ENCODE results near the gene CAMTA1.

CAMTA1 gene

DNA sequence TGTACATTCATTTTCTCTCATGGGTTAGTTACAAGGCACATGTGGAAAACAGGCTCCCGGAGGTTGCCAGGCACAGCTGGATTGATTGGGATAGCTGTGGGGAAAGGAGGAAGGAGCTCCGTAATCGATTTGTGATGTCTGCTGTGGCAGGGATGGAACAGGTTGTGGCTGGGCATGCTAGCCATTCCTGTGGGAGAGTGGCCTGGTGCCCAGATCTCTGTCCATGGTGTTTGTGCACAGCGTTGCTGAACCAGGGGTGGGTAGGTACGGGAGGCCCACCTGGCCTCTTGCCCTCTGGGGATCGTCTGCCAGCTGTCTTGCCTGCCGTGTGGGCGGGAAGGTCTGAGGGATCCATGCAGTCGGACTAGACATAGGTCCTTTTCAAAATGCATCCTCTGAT, 683.0 kb downstream of the CAMTA1 start:
- POLR2A ChIA-PET, result interaction anchor here (0.6 kb wide), 1 partner anchor 134 kb away, joined by 4 read pairs; no protein-coding TSS in a partner anchor
- Histone ChIP-seq H3K4me3 (ENCODE audit: low read depth, low read length) (no peak overlapping the region), H3K27ac (ENCODE audit: extremely low read depth, low read depth, low read length) (no peak overlapping the region), H3K9me3 (ENCODE audit: control insufficient read depth, insufficient read depth, low read depth, low read length) (no peaks in the 10 kb centered on the region), H3K4me1 (ENCODE audit: control insufficient read depth, insufficient read depth, low read length) (peaks cover 7% of the 10 kb centered on the region; the same call in 1 of the 2 replicates), H3K36me3 (ENCODE audit: control insufficient read depth in 2 of 2, insufficient read depth in 1 of 2, low read length in 2 of 2) (no peaks in the 10 kb centered on the region)
- CTCF ChIA-PET, result no interaction called here
- TF ChIP-seq ZNF23 (tag by site-specific recombination; IDR thresholded peaks at IDR 0.05; ENCODE audit: borderline replicate concordance) (peak; percentile 91), ZFHX2 (tag by site-specific recombination; conservative IDR thresholded peaks at IDR 0.05) (0 out of 2 replicates have a peak, but pooled peaks have one; percentile 7), ZNF133 (tag by site-specific recombination; IDR thresholded peaks at IDR 0.05) (no peak), ZXDB (tag by site-specific recombination; IDR thresholded peaks at IDR 0.05) (no peak), ZSCAN23 (tag by site-specific recombination; IDR thresholded peaks at IDR 0.05) (no peak), ZNF302 (tag by site-specific recombination; IDR thresholded peaks at IDR 0.05; ENCODE audit: low read depth) (no peak), ZNF433 (tag by site-specific recombination; IDR thresholded peaks at IDR 0.05; ENCODE audit: low read depth) (no peak), ZNF140 (tag by site-specific recombination; IDR thresholded peaks at IDR 0.05) (no peak), BCL11A (tag by site-specific recombination; IDR thresholded peaks at IDR 0.05; ENCODE audit: low read depth) (no peak), ZNF274 (IDR thresholded peaks at IDR 0.05; ENCODE audit: low read length) (no peak), ZNF274 (tag by site-specific recombination; IDR thresholded peaks at IDR 0.05; ENCODE audit: borderline replicate concordance) (no peak), ZNF169 (tag by site-specific recombination; IDR thresholded peaks at IDR 0.05) (no peak), ZNF202 (tag by site-specific recombination; IDR thresholded peaks at IDR 0.05; ENCODE audit: borderline replicate concordance) (no peak), ZNF221 (tag by site-specific recombination; IDR thresholded peaks at IDR 0.05; ENCODE audit: borderline replicate concordance) (no peak), ZNF391 (tag by site-specific recombination; IDR thresholded peaks at IDR 0.05; ENCODE audit: borderline replicate concordance, low read depth) (no peak), ZNF76 (tag by site-specific recombination; IDR thresholded peaks at IDR 0.05; ENCODE audit: borderline replicate concordance, low read depth) (no peak), ZNF560 (tag by site-specific recombination; IDR thresholded peaks at IDR 0.05; ENCODE audit: borderline replicate concordance) (no peak), ZNF585B (tag by site-specific recombination; IDR thresholded peaks at IDR 0.05) (no peak)
- TF ChIP-seq, protein P1, sequence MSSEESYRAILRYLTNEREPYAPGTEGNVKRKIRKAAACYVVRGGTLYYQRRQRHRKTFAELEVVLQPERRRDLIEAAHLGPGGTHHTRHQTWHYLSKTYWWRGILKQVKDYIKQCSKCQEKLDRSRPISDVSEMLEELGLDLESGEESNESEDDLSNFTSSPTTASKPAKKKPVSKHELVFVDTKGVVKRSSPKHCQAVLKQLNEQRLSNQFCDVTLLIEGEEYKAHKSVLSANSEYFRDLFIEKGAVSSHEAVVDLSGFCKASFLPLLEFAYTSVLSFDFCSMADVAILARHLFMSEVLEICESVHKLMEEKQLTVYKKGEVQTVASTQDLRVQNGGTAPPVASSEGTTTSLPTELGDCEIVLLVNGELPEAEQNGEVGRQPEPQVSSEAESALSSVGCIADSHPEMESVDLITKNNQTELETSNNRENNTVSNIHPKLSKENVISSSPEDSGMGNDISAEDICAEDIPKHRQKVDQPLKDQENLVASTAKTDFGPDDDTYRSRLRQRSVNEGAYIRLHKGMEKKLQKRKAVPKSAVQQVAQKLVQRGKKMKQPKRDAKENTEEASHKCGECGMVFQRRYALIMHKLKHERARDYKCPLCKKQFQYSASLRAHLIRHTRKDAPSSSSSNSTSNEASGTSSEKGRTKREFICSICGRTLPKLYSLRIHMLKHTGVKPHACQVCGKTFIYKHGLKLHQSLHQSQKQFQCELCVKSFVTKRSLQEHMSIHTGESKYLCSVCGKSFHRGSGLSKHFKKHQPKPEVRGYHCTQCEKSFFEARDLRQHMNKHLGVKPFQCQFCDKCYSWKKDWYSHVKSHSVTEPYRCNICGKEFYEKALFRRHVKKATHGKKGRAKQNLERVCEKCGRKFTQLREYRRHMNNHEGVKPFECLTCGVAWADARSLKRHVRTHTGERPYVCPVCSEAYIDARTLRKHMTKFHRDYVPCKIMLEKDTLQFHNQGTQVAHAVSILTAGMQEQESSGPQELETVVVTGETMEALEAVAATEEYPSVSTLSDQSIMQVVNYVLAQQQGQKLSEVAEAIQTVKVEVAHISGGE (tag by site-specific recombination; conservative IDR thresholded peaks at IDR 0.05; ENCODE audit: low read depth), result no peak
- TF ChIP-seq, protein P2, sequence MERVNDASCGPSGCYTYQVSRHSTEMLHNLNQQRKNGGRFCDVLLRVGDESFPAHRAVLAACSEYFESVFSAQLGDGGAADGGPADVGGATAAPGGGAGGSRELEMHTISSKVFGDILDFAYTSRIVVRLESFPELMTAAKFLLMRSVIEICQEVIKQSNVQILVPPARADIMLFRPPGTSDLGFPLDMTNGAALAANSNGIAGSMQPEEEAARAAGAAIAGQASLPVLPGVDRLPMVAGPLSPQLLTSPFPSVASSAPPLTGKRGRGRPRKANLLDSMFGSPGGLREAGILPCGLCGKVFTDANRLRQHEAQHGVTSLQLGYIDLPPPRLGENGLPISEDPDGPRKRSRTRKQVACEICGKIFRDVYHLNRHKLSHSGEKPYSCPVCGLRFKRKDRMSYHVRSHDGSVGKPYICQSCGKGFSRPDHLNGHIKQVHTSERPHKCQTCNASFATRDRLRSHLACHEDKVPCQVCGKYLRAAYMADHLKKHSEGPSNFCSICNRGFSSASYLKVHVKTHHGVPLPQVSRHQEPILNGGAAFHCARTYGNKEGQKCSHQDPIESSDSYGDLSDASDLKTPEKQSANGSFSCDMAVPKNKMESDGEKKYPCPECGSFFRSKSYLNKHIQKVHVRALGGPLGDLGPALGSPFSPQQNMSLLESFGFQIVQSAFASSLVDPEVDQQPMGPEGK (tag by site-specific recombination; IDR thresholded peaks at IDR 0.05), result no peak
- TF ChIP-seq, protein P3, sequence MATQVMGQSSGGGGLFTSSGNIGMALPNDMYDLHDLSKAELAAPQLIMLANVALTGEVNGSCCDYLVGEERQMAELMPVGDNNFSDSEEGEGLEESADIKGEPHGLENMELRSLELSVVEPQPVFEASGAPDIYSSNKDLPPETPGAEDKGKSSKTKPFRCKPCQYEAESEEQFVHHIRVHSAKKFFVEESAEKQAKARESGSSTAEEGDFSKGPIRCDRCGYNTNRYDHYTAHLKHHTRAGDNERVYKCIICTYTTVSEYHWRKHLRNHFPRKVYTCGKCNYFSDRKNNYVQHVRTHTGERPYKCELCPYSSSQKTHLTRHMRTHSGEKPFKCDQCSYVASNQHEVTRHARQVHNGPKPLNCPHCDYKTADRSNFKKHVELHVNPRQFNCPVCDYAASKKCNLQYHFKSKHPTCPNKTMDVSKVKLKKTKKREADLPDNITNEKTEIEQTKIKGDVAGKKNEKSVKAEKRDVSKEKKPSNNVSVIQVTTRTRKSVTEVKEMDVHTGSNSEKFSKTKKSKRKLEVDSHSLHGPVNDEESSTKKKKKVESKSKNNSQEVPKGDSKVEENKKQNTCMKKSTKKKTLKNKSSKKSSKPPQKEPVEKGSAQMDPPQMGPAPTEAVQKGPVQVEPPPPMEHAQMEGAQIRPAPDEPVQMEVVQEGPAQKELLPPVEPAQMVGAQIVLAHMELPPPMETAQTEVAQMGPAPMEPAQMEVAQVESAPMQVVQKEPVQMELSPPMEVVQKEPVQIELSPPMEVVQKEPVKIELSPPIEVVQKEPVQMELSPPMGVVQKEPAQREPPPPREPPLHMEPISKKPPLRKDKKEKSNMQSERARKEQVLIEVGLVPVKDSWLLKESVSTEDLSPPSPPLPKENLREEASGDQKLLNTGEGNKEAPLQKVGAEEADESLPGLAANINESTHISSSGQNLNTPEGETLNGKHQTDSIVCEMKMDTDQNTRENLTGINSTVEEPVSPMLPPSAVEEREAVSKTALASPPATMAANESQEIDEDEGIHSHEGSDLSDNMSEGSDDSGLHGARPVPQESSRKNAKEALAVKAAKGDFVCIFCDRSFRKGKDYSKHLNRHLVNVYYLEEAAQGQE (tag by site-specific recombination; IDR thresholded peaks at IDR 0.05), result peak; percentile 86
- TF ChIP-seq, protein P4, sequence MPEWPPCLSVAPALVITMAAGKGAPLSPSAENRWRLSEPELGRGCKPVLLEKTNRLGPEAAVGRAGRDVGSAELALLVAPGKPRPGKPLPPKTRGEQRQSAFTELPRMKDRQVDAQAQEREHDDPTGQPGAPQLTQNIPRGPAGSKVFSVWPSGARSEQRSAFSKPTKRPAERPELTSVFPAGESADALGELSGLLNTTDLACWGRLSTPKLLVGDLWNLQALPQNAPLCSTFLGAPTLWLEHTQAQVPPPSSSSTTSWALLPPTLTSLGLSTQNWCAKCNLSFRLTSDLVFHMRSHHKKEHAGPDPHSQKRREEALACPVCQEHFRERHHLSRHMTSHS (tag by site-specific recombination; IDR thresholded peaks at IDR 0.05), result no peak
- TF ChIP-seq, protein P5, sequence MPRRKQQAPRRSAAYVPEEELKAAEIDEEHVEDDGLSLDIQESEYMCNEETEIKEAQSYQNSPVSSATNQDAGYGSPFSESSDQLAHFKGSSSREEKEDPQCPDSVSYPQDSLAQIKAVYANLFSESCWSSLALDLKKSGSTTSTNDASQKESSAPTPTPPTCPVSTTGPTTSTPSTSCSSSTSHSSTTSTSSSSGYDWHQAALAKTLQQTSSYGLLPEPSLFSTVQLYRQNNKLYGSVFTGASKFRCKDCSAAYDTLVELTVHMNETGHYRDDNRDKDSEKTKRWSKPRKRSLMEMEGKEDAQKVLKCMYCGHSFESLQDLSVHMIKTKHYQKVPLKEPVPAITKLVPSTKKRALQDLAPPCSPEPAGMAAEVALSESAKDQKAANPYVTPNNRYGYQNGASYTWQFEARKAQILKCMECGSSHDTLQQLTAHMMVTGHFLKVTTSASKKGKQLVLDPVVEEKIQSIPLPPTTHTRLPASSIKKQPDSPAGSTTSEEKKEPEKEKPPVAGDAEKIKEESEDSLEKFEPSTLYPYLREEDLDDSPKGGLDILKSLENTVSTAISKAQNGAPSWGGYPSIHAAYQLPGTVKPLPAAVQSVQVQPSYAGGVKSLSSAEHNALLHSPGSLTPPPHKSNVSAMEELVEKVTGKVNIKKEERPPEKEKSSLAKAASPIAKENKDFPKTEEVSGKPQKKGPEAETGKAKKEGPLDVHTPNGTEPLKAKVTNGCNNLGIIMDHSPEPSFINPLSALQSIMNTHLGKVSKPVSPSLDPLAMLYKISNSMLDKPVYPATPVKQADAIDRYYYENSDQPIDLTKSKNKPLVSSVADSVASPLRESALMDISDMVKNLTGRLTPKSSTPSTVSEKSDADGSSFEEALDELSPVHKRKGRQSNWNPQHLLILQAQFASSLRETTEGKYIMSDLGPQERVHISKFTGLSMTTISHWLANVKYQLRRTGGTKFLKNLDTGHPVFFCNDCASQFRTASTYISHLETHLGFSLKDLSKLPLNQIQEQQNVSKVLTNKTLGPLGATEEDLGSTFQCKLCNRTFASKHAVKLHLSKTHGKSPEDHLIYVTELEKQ (tag by site-specific recombination; IDR thresholded peaks at IDR 0.05; ENCODE audit: borderline replicate concordance), result no peak
- TF ChIP-seq, protein P6, sequence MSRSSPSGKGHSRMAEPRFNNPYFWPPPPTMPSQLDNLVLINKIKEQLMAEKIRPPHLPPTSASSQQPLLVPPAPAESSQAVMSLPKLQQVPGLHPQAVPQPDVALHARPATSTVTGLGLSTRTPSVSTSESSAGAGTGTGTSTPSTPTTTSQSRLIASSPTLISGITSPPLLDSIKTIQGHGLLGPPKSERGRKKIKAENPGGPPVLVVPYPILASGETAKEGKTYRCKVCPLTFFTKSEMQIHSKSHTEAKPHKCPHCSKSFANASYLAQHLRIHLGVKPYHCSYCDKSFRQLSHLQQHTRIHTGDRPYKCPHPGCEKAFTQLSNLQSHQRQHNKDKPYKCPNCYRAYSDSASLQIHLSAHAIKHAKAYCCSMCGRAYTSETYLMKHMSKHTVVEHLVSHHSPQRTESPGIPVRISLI (tag by site-specific recombination; IDR thresholded peaks at IDR 0.05), result no peak

Data from HEK293 (cell line).